Right lobe of liver (tissue), 6 donors: ENCODE data around the gene PLPP6. TPM values are rescaled to one million over a fixed set of nuclear protein-coding genes. Genes with fewer than 3 reads are reported as not detected.

Experiments
- ATAC-seq, 4 donors: fragments of 200-7000 bp; cut with Tn5 transposase; one replicate each; pipeline ENCODE4 v1.9.1; 2020; ENCODE audit warnings: mild to moderate bottlenecking in 4 of 4, moderate library complexity in 4 of 4
- DNase-seq, 3 donors: peaks; one replicate each; pipeline ENCODE4 v3.0.0-alpha.2; 2020
- H3K27ac ChIP-seq, 3 donors: fragments of 200-600 bp; one replicate each; pipeline ENCODE4 v1.8.0; 2022
- H3K27me3 ChIP-seq, 2 donors: fragments of 200-600 bp; one replicate each; pipeline ENCODE4 v1.8.0; 2022
- H3K36me3 ChIP-seq, 4 donors: fragments of 200-600 bp; sonication (generic) in 1 of 4; one replicate each; pipeline versions ENCODE4 v1.5.1 to v1.8.0; 2017 to 2022; ENCODE audit warnings: control low read depth in 1 of 4
- H3K4me1 ChIP-seq, 4 donors: fragments of 200-600 bp; sonication (generic) in 1 of 4; one replicate each; pipeline versions ENCODE4 v1.5.1 to v1.8.0; 2017 to 2022; ENCODE audit warnings: control low read depth in 1 of 4
- H3K4me3 ChIP-seq, 3 donors: fragments of 200-600 bp; one replicate each; pipeline ENCODE4 v1.8.0; 2022
- H3K9me3 ChIP-seq, 4 donors: fragments of 200-600 bp; sonication (generic) in 1 of 4; one replicate each; pipeline versions ENCODE4 v1.5.1 to v1.8.0; 2017 to 2022; ENCODE audit warnings: control low read depth in 1 of 4
- CTCF ChIP-seq, 4 donors: fragments of 200-600 bp in 3 of 4; fragments of 450-650 bp in 1 of 4; IDR thresholded peaks; one replicate each; pipeline versions ENCODE4 v1.5.1 to v1.8.0; 2016 to 2022; ENCODE audit warnings: antibody characterized with exemption in 4 of 4, mild to moderate bottlenecking in 2 of 4
- POLR2A ChIP-seq: fragments of 450-650 bp; IDR thresholded peaks from one replicate; pipeline ENCODE4 v1.6.1; 2017; ENCODE audit warnings: antibody characterized with exemption, mild to moderate bottlenecking
- WGBS: methylation state at CpG from one replicate; pipeline ENCODE4 v1.1.6; 2018; ENCODE audit warnings: low coverage, low lambda C conversion rate; ENCODE audit not compliant: insufficient coverage; ENCODE audit errors: missing lambda C conversion rate; 5-methylcytosine and 5-hydroxymethylcytosine counted together
- intact Hi-C, 2 donors: fragments of 100-400 bp; cut with DNase I; formaldehyde crosslinking; loops; one replicate each; pipeline versions ENCODE4 v1.11.2 to v1.14.1; 2022
- total RNA-seq, 6 experiments: library from RNA; depleted of rRNA in 2 of 6; stranded (reverse); fragments of >200 nt in 2 of 6; fragmentation: NEBNext Ultra II Directional in 3 of 6; extraction: Animal tissue kit (Norgen Biotek cat#: 25700) in 3 of 6; gene quantifications; one replicate each; pipeline versions ENCODE4 v1.1.0 to v1.2.4, GENCODE V29; 2016 to 2023
- donor health status: DM: no; HTN: yes; CAD: no.
- donor health status: DM: no; HTN: no; CAD: no.
- donor health status: DM: no; HTN: no; CAD: no.
- donor health status: DM: no; HTN: yes; CAD: no.
- donor health status: DM: no; HTN: yes; CAD: no.

The PLPP6 gene
- total RNA-seq, 6 experiments from 2014 or later: 7.8 to 12.4 (median 9.3) TPM

- Histone ChIP-seq H3K4me1 (peaks cover 0 to 16% (median 8%) of the 10 kb centered on the region in 4 donors), H3K4me3 (no peak overlapping the region), H3K9me3 (no peaks in the 10 kb centered on the region), H3K27ac (no peak overlapping the region), H3K27me3 (no peaks in the 10 kb centered on the region), H3K36me3 (no peaks in the 10 kb centered on the region)
- TF ChIP-seq CTCF (IDR thresholded peaks at IDR 0.05) (no peak), POLR2A (no peak)
- 49% methylated on average over 3 of the region's 3 CpGs for WGBS
- intact Hi-C loops: no loop called here
- ATAC-seq (no peak), DNase-seq (no peak)
These were observed 44.3 kb upstream of the PLPP6 start for GRCh38 chr9:4617752-4618151.

GRCh38 chr9:4618700-4619099 is 43.4 kb upstream of the PLPP6 start:
- no peak overlapping the region for H3K4me3 ChIP-seq
- 88% methylated on average over 2 of the region's 2 CpGs for WGBS
- H3K27ac ChIP-seq: no peak overlapping the region
- H3K36me3 ChIP-seq: no peaks in the 10 kb centered on the region
- no peaks in the 10 kb centered on the region for H3K9me3 ChIP-seq
- no peaks in the 10 kb centered on the region for H3K27me3 ChIP-seq
- intact Hi-C loops: no loop called here
- TF ChIP-seq CTCF (IDR thresholded peaks at IDR 0.05): no peak
- TF ChIP-seq POLR2A: no peak
- ATAC-seq (no peak), DNase-seq (no peak)
- H3K4me1 ChIP-seq: peaks cover 0 to 16% (median 7%) of the 10 kb centered on the region in 4 donors

GRCh38 chr9:4620057-4620765 is 41.9 kb upstream of the PLPP6 start:
- Histone ChIP-seq H3K4me3 (no peak overlapping the region), H3K27me3 (no peaks in the 10 kb centered on the region), H3K27ac (no peak overlapping the region), H3K9me3 (no peaks in the 10 kb centered on the region), H3K4me1 (peaks cover 0 to 14% (median 6%) of the 10 kb centered on the region in 4 donors), H3K36me3 (no peaks in the 10 kb centered on the region)
- WGBS: 64% methylated on average over 3 of the region's 3 CpGs
- no peak for DNase-seq
- intact Hi-C loops: no loop called here
- no peak for ATAC-seq
- TF ChIP-seq POLR2A (no peak), CTCF (IDR thresholded peaks at IDR 0.05) (no peak)

- Histone ChIP-seq H3K4me3 (no peak overlapping the region), H3K27me3 (no peaks in the 10 kb centered on the region), H3K9me3 (no peaks in the 10 kb centered on the region), H3K27ac (no peak overlapping the region), H3K4me1 (peaks cover 0 to 6% (median 1%) of the 10 kb centered on the region in 4 donors), H3K36me3 (no peaks in the 10 kb centered on the region)
- ATAC-seq (no peak), DNase-seq (no peak)
- WGBS: 75% methylated on average over 1 of the region's 2 CpGs
- intact Hi-C loops: no loop called here
- TF ChIP-seq CTCF (IDR thresholded peaks at IDR 0.05) (no peak), POLR2A (no peak)
These were observed 41.1 kb upstream of the PLPP6 start for GRCh38 chr9:4620881-4621555.
